OCI-LY7 (cell line): ENCODE data around the gene MAGEA8. TPM values are rescaled to one million over a fixed set of nuclear protein-coding genes. Genes with fewer than 3 reads are reported as not detected.

Source experiments
- BruUV-seq: library from RNA; stranded (reverse); fragments of 400-500 nt; replicated peaks from 2 replicates; lab custom pipeline; 2021; lab: Mats Ljungman, UMichigan
- CTCF ChIA-PET: fragments of 300-600 bp; sonication (Branson Sonifier 250); formaldehyde crosslinking; loops from one replicate; lab custom pipeline; 2022; ENCODE audit warnings: antibody characterized with exemption; ENCODE audit not compliant: unreplicated experiment; lab: Charles Lee
- POLR2A ChIA-PET: fragments of 300-600 bp; sonication (Branson Sonifier 250); formaldehyde crosslinking; loops from one replicate; lab custom pipeline; 2022; ENCODE audit warnings: antibody characterized with exemption; lab: Charles Lee
- DNase-seq: peaks from one replicate; pipeline ENCODE4 v3.0.0-alpha.2; 2015; ENCODE audit warnings: low spot score
- H2AFZ ChIP-seq: fragments of 200-600 bp; sonication (generic), shearing (Covaris generic); 2 replicates; pipeline ENCODE4 v1.6.1; 2014; ENCODE audit warnings: mild to moderate bottlenecking, antibody characterized with exemption, low read length, moderate library complexity
- H3K27ac ChIP-seq: fragments of 200-600 bp; sonication (generic); 2 replicates; pipeline ENCODE4 v1.5.1; 2014; ENCODE audit warnings: mixed run types, low read depth, mild to moderate bottlenecking, moderate library complexity, low read length, inconsistent platforms; ENCODE audit not compliant: poor library complexity, severe bottlenecking
- H3K36me3 ChIP-seq: fragments of 200-600 bp; sonication (generic); 2 replicates; pipeline ENCODE4 v1.6.1; 2014; ENCODE audit warnings: mild to moderate bottlenecking, antibody characterized with exemption, low read length, moderate library complexity, mixed read lengths; ENCODE audit not compliant: insufficient read depth
- H3K4me1 ChIP-seq: fragments of 200-600 bp; sonication (generic); 2 replicates; pipeline ENCODE4 v1.5.1; 2014; ENCODE audit warnings: mild to moderate bottlenecking, low read length; ENCODE audit not compliant: insufficient read depth, poor library complexity, severe bottlenecking
- H3K4me2 ChIP-seq: fragments of 200-600 bp; sonication (generic); 2 replicates; pipeline ENCODE4 v1.6.1; 2014; ENCODE audit warnings: mild to moderate bottlenecking, low read length
- H3K4me3 ChIP-seq: fragments of 200-600 bp; sonication (generic); 2 replicates; pipeline ENCODE4 v1.5.1; 2014; ENCODE audit warnings: mild to moderate bottlenecking, low read depth, low read length; ENCODE audit not compliant: poor library complexity, severe bottlenecking
- H3K79me2 ChIP-seq: fragments of 200-600 bp; sonication (generic); 2 replicates; pipeline ENCODE4 v1.6.1; 2016; ENCODE audit warnings: low read depth, mild to moderate bottlenecking, low read length, moderate library complexity, mixed read lengths; ENCODE audit not compliant: insufficient read depth
- H3K9me2 ChIP-seq: fragments of 200-600 bp; sonication (generic); 2 replicates; pipeline ENCODE4 v1.6.1; 2016; ENCODE audit warnings: mild to moderate bottlenecking, low read length, mixed read lengths; ENCODE audit not compliant: insufficient read depth
- H3K9me3 ChIP-seq: fragments of 200-600 bp; sonication (generic); 2 replicates; pipeline ENCODE4 v1.6.1; 2014; ENCODE audit warnings: mild to moderate bottlenecking, mixed run types, low read length, mixed read lengths
- H4K20me1 ChIP-seq: fragments of 200-600 bp; sonication (generic); 2 replicates; pipeline ENCODE4 v1.6.1; 2014; ENCODE audit warnings: mild to moderate bottlenecking, antibody characterized with exemption, low read length, moderate library complexity, mixed read lengths; ENCODE audit not compliant: insufficient read depth
- CTCF ChIP-seq: fragments of 200-600 bp; sonication (generic); conservative IDR thresholded peaks from 2 replicates; pipeline ENCODE4 v1.5.1; 2014; ENCODE audit warnings: mild to moderate bottlenecking, antibody characterized with exemption, low read length, moderate library complexity, mixed read lengths
- EZH2phosphoT487 ChIP-seq: fragments of 200-600 bp; sonication (generic); IDR thresholded peaks from 2 replicates; pipeline ENCODE4 v1.6.1; 2018; ENCODE audit warnings: low read depth, borderline replicate concordance, mild to moderate bottlenecking, mixed run types, antibody characterized with exemption, low read length, moderate library complexity, mixed read lengths
- intact Hi-C: fragments of 100-400 bp; cut with micrococcal nuclease; formaldehyde crosslinking; loops from one replicate; pipeline ENCODE4 v1.10.0; 2022; ENCODE audit not compliant: unreplicated experiment
- total RNA-seq, 2 experiments: library from RNA; depleted of rRNA in 1 of 2; stranded (reverse); fragments of >200 nt in 1 of 2; shearing (Covaris generic) in 1 of 2; gene quantifications; 2 replicates each; pipeline ENCODE4 v1.2.3, GENCODE V29; 2014 to 2022

The MAGEA8 gene
- total RNA-seq, 2 experiments from 2014 or later = not detected

GRCh38 chrX:149858592-149858991, 22.4 kb upstream of the MAGEA8 start:
- Histone ChIP-seq H3K4me2 (no peak overlapping the region), H4K20me1 (no peaks in the 10 kb centered on the region), H3K4me3 (no peak overlapping the region), H3K9me3 (no peaks in the 10 kb centered on the region), H3K79me2 (no peaks in the 10 kb centered on the region), H3K36me3 (no peaks in the 10 kb centered on the region), H3K4me1 (no peaks in the 10 kb centered on the region), H2AFZ (no peak overlapping the region), H3K27ac (no peak overlapping the region), H3K9me2 (no peaks in the 10 kb centered on the region)
- DNase-seq = no peak
- ChIA-PET CTCF (no interaction called here), POLR2A (no interaction called here)
- TF ChIP-seq EZH2phosphoT487 (no peak), CTCF (no peak)
- BruUV-seq = no TSS peak
- intact Hi-C loops = no loop called here

GRCh38 chrX:149860445-149860844, 20.5 kb upstream of the MAGEA8 start:
- no peaks in the 10 kb centered on the region for H3K9me2 ChIP-seq
- no peaks in the 10 kb centered on the region for H3K36me3 ChIP-seq
- no peak overlapping the region for H2AFZ ChIP-seq
- H3K4me3 ChIP-seq = no peak overlapping the region
- DNase-seq = no peak
- H4K20me1 ChIP-seq = no peaks in the 10 kb centered on the region
- H3K9me3 ChIP-seq = no peaks in the 10 kb centered on the region
- H3K4me2 ChIP-seq = no peak overlapping the region
- no peaks in the 10 kb centered on the region for H3K4me1 ChIP-seq
- POLR2A ChIA-PET = no interaction called here
- CTCF ChIA-PET = no interaction called here
- no peak for TF ChIP-seq CTCF
- no peak for TF ChIP-seq EZH2phosphoT487
- intact Hi-C loops = no loop called here
- no peak overlapping the region for H3K27ac ChIP-seq
- no TSS peak for BruUV-seq
- no peaks in the 10 kb centered on the region for H3K79me2 ChIP-seq

- TF ChIP-seq CTCF (no peak), EZH2phosphoT487 (no peak)
- POLR2A ChIA-PET = no interaction called here
- no peaks in the 10 kb centered on the region for H3K9me3 ChIP-seq
- no peaks in the 10 kb centered on the region for H3K79me2 ChIP-seq
- no peaks in the 10 kb centered on the region for H3K36me3 ChIP-seq
- no peak overlapping the region for H2AFZ ChIP-seq
- intact Hi-C loops = no loop called here
- no peak for DNase-seq
- BruUV-seq = no TSS peak
- H3K27ac ChIP-seq = no peak overlapping the region
- no peaks in the 10 kb centered on the region for H4K20me1 ChIP-seq
- no peak overlapping the region for H3K4me3 ChIP-seq
- no peak overlapping the region for H3K4me2 ChIP-seq
- CTCF ChIA-PET = no interaction called here
- no peaks in the 10 kb centered on the region for H3K9me2 ChIP-seq
- no peaks in the 10 kb centered on the region for H3K4me1 ChIP-seq
Observed at GRCh38 chrX:149865390-149865789, 15.6 kb upstream of the MAGEA8 start.
